Neural cell (in vitro differentiated cells): ENCODE results near the gene LAMC2. TPM values are rescaled to one million over a fixed set of nuclear protein-coding genes. Genes with fewer than 3 reads are reported as not detected.

Experiments
- H2AFZ ChIP-seq: fragments of 200-600, 300-800 bp; sonication (generic), shearing (Covaris generic); 2 replicates; pipeline ENCODE4 v1.6.0; 2014; ENCODE audit warnings: low read depth, mild to moderate bottlenecking, antibody characterized with exemption, low read length, moderate library complexity
- H3F3A ChIP-seq: fragments of 200-600 bp; shearing (Covaris generic); 2 replicates; pipeline ENCODE4 v1.6.1; 2016; ENCODE audit warnings: mild to moderate bottlenecking, moderate library complexity, mixed read lengths, antibody characterized with exemption, low read length; ENCODE audit not compliant: insufficient read depth, poor library complexity, severe bottlenecking
- H3K27ac ChIP-seq: fragments of 200-600, 300-800 bp; sonication (generic), shearing (Covaris generic); 2 replicates; pipeline ENCODE4 v1.5.1; 2014; ENCODE audit warnings: mild to moderate bottlenecking, low read length, moderate library complexity
- H3K27me3 ChIP-seq: fragments of 300-800, 200-600 bp; sonication (generic), shearing (Covaris generic); 2 replicates; pipeline ENCODE4 v1.6.0; 2014; ENCODE audit warnings: mild to moderate bottlenecking, low read depth, low read length, moderate library complexity; ENCODE audit not compliant: insufficient read depth
- H3K36me3 ChIP-seq: fragments of 300-800, 200-600 bp; sonication (generic), shearing (Covaris generic); 2 replicates; pipeline ENCODE4 v1.5.1; 2014; ENCODE audit warnings: mild to moderate bottlenecking, antibody characterized with exemption, low read length, moderate library complexity; ENCODE audit not compliant: insufficient read depth
- H3K4me2 ChIP-seq: fragments of 300-800, 200-600 bp; sonication (generic), shearing (Covaris generic); 2 replicates; pipeline ENCODE4 v1.6.0; 2014; ENCODE audit warnings: mild to moderate bottlenecking, low read length
- H3K4me3 ChIP-seq: fragments of 300-800, 200-600 bp; sonication (generic), shearing (Covaris generic); 2 replicates; pipeline ENCODE4 v1.5.1; 2014; ENCODE audit warnings: mild to moderate bottlenecking, low read length, moderate library complexity
- H3K79me2 ChIP-seq: fragments of 200-600 bp; shearing (Covaris generic); replicated peaks from 2 replicates; pipeline ENCODE4 v1.6.0; 2014; ENCODE audit warnings: mild to moderate bottlenecking, low read length, moderate library complexity; ENCODE audit not compliant: insufficient read depth
- H3K9ac ChIP-seq: fragments of 300-800, 200-600 bp; sonication (generic), shearing (Covaris generic); 2 replicates; pipeline ENCODE4 v1.6.1; 2016; ENCODE audit warnings: mild to moderate bottlenecking, low read length, mixed read lengths
- H3K9me2 ChIP-seq: fragments of 200-600 bp; shearing (Covaris generic); 2 replicates; pipeline ENCODE4 v1.6.1; 2016; ENCODE audit warnings: mild to moderate bottlenecking, low read length, mixed read lengths; ENCODE audit not compliant: insufficient read depth
- H3K9me3 ChIP-seq: fragments of 200-600, 300-800 bp; sonication (generic), shearing (Covaris generic); 2 replicates; pipeline ENCODE4 v1.6.1; 2016; ENCODE audit warnings: mild to moderate bottlenecking, mixed run types, low read length, moderate library complexity, mixed read lengths
- H4K20me1 ChIP-seq: fragments of 200-600 bp; shearing (Covaris generic); 2 replicates; pipeline ENCODE4 v1.6.1; 2016; ENCODE audit warnings: mild to moderate bottlenecking, mixed run types; ENCODE audit not compliant: insufficient read depth
- CTCF ChIP-seq: fragments of 450-650 bp; IDR thresholded peaks from 2 replicates; pipeline ENCODE4 v1.5.1; 2014; ENCODE audit warnings: antibody characterized with exemption, mild to moderate bottlenecking, moderate library complexity; ENCODE audit not compliant: poor library complexity, severe bottlenecking
- EP300 ChIP-seq: fragments of 450-650 bp; conservative IDR thresholded peaks from 2 replicates; pipeline ENCODE4 v1.6.1; 2014; ENCODE audit warnings: antibody characterized with exemption, mild to moderate bottlenecking, moderate library complexity; ENCODE audit not compliant: poor library complexity, severe bottlenecking
- EZH2 ChIP-seq: fragments of 200-600, 300-800 bp; shearing (Covaris generic), sonication (generic); IDR thresholded peaks from 2 replicates; pipeline ENCODE4 v1.6.1; 2014; ENCODE audit warnings: antibody characterized with exemption, low read length, borderline replicate concordance, mild to moderate bottlenecking; ENCODE audit not compliant: insufficient read depth, poor library complexity, severe bottlenecking
- MXI1 ChIP-seq: fragments of 450-650 bp; conservative IDR thresholded peaks from 2 replicates; pipeline ENCODE4 v1.6.1; 2014; ENCODE audit warnings: antibody characterized with exemption, mild to moderate bottlenecking; ENCODE audit not compliant: poor library complexity, severe bottlenecking
- POLR2AphosphoS5 ChIP-seq: IDR thresholded peaks from 2 replicates; pipeline ENCODE4 v1.6.1; 2012
- RAD21 ChIP-seq: fragments of 450-650 bp; conservative IDR thresholded peaks from 2 replicates; pipeline ENCODE4 v1.6.1; 2014; ENCODE audit warnings: antibody characterized with exemption, mild to moderate bottlenecking, moderate library complexity
- REST ChIP-seq: IDR thresholded peaks from 2 replicates; pipeline ENCODE4 v1.6.1; 2012; ENCODE audit warnings: borderline replicate concordance
- SMC3 ChIP-seq: fragments of 450-650 bp; conservative IDR thresholded peaks from 2 replicates; pipeline ENCODE4 v1.6.1; 2014; ENCODE audit warnings: antibody characterized with exemption, mild to moderate bottlenecking, moderate library complexity; ENCODE audit not compliant: poor library complexity
- TAF1 ChIP-seq: IDR thresholded peaks from 2 replicates; pipeline ENCODE4 v1.6.1; 2012; ENCODE audit warnings: low read depth
- polyA plus RNA-seq: library from polyadenylated mRNA; depleted of rRNA; stranded (reverse); fragments of >200 nt; gene quantifications from 2 replicates; pipeline ENCODE4 v1.2.3, GENCODE V29; 2014

The LAMC2 gene
- polyA plus RNA-seq, 1 donor from 2014 or later = 0.67 TPM

- Histone ChIP-seq H3K27ac (peak overlapping the region; percentile 64), H3K9me2 (no peaks in the 10 kb centered on the region), H3K4me2 (peak overlapping the region; percentile 42), H3K4me3 (peak overlapping the region; percentile 47), H3K27me3 (no peaks in the 10 kb centered on the region), H2AFZ (no peak overlapping the region), H3K79me2 (no peaks in the 10 kb centered on the region), H3K9me3 (no peaks in the 10 kb centered on the region), H4K20me1 (no peaks in the 10 kb centered on the region), H3F3A (no peaks in the 10 kb centered on the region), H3K9ac (no peak overlapping the region), H3K36me3 (no peaks in the 10 kb centered on the region)
- no peak for TF ChIP-seq TAF1
- no peak for TF ChIP-seq MXI1
- no peak for TF ChIP-seq REST
- no peak for TF ChIP-seq POLR2AphosphoS5
- no peak for TF ChIP-seq RAD21
- no peak for TF ChIP-seq EP300
- TF ChIP-seq CTCF = no peak
- TF ChIP-seq SMC3 = no peak
- no peak for TF ChIP-seq EZH2
Observed at GRCh38 chr1:183215936-183216335, 29.9 kb downstream of the LAMC2 start.

DNA sequence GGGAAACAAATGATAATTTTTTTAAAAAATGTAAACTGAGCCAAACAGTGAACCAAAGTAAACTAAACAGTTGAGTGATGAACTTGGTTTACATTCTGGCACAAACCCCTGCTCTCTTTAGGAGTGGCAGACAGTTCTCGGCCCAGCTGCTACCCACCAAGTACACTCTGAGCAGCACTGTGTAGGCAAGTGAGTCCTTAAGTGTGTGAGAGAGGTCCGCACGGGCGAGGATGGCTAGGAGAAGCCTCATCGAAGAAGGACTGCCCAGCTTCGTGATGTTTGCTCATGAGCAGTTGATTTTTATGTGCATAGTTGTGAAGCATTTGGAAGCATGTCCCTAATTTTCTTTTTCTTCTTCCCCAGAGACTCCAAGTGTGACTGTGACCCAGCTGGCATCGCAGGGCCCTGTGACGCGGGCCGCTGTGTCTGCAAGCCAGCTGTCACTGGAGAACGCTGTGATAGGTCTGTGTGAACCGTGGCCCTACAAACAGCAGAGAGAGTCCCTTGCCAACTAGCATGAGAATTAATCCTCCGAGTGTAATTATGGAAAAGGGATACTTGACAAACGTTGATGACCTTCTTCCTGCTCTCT, 32.1 kb downstream of the LAMC2 start:
- no peaks in the 10 kb centered on the region for H3K9me2 ChIP-seq
- H3K4me3 ChIP-seq = no peak overlapping the region
- H3F3A ChIP-seq = no peaks in the 10 kb centered on the region
- no peaks in the 10 kb centered on the region for H3K27me3 ChIP-seq
- no peak overlapping the region for H3K9ac ChIP-seq
- H3K79me2 ChIP-seq = no peaks in the 10 kb centered on the region
- H3K27ac ChIP-seq = no peak overlapping the region
- no peak overlapping the region for H2AFZ ChIP-seq
- H3K4me2 ChIP-seq = no peak overlapping the region
- H4K20me1 ChIP-seq = no peaks in the 10 kb centered on the region
- TF ChIP-seq RAD21 = no peak
- TF ChIP-seq EZH2 = no peak
- no peak for TF ChIP-seq SMC3
- no peak for TF ChIP-seq EP300
- no peak for TF ChIP-seq TAF1
- no peak for TF ChIP-seq CTCF
- no peak for TF ChIP-seq POLR2AphosphoS5
- TF ChIP-seq REST = no peak
- TF ChIP-seq MXI1 = no peak
- no peaks in the 10 kb centered on the region for H3K36me3 ChIP-seq
- no peaks in the 10 kb centered on the region for H3K9me3 ChIP-seq
